Loucy (cell line): ENCODE results near the gene PLCL2.
"Not testable (repeated sequence)": the region's sequence is repeated elsewhere in the genome, so short reads cannot be mapped to it uniquely, and the experiment has no call there.

ENCODE experiments used
- H2AFZ ChIP-seq: fragments of 200-600 bp; sonication (generic); 2 replicates; pipeline ENCODE4 v1.6.0; 2016; ENCODE audit warnings: antibody characterized with exemption, mild to moderate bottlenecking, low read length, moderate library complexity
- H3F3A ChIP-seq: fragments of 200-600 bp; 2 replicates; pipeline ENCODE4 v1.6.0; 2016; ENCODE audit warnings: antibody characterized with exemption, low read depth, mild to moderate bottlenecking
- H3K27me3 ChIP-seq: fragments of 200-600 bp; sonication (generic); 2 replicates; pipeline ENCODE4 v1.6.1; 2014; ENCODE audit warnings: low read length, mild to moderate bottlenecking; ENCODE audit not compliant: insufficient read depth, poor library complexity, severe bottlenecking
- H3K36me3 ChIP-seq: fragments of 200-600 bp; sonication (generic); 2 replicates; pipeline ENCODE4 v1.6.1; 2016; ENCODE audit warnings: low read length; ENCODE audit not compliant: insufficient read depth
- H3K4me1 ChIP-seq: fragments of 200-600 bp; sonication (generic); 2 replicates; pipeline ENCODE4 v1.5.1; 2014; ENCODE audit warnings: low read length, mild to moderate bottlenecking; ENCODE audit not compliant: insufficient read depth, poor library complexity, severe bottlenecking
- H3K4me2 ChIP-seq: fragments of 200-600 bp; sonication (generic); 2 replicates; pipeline ENCODE4 v1.6.0; 2014; ENCODE audit warnings: antibody characterized with exemption, low read length, low read depth, mild to moderate bottlenecking; ENCODE audit not compliant: poor library complexity, severe bottlenecking
- H3K4me3 ChIP-seq: fragments of 200-600 bp; sonication (generic); 2 replicates; pipeline ENCODE4 v1.5.1; 2014; ENCODE audit warnings: low read length, mild to moderate bottlenecking, mixed read lengths; ENCODE audit not compliant: poor library complexity, severe bottlenecking
- H3K79me2 ChIP-seq: fragments of 200-600 bp; sonication (generic); 2 replicates; pipeline ENCODE4 v1.6.1; 2014; ENCODE audit warnings: low read length; ENCODE audit not compliant: insufficient read depth
- H3K9ac ChIP-seq: fragments of 200-600 bp; sonication (generic); 2 replicates; pipeline ENCODE4 v1.6.0; 2014; ENCODE audit warnings: mild to moderate bottlenecking, low read depth, low read length, moderate library complexity; ENCODE audit not compliant: poor library complexity, severe bottlenecking
- H3K9me2 ChIP-seq: fragments of 200-600 bp; sonication (generic); replicated peaks from 2 replicates; pipeline ENCODE4 v1.6.1; 2016; ENCODE audit warnings: low read depth, low read length, mixed read lengths
- H3K9me3 ChIP-seq: fragments of 200-600 bp; sonication (generic); 2 replicates; pipeline ENCODE4 v1.6.1; 2014; ENCODE audit warnings: mild to moderate bottlenecking, antibody characterized with exemption, low read length, low read depth; ENCODE audit not compliant: insufficient read depth
- H4K20me1 ChIP-seq: fragments of 200-600 bp; sonication (generic); 2 replicates; pipeline ENCODE4 v1.6.0; 2014; ENCODE audit warnings: antibody characterized with exemption, low read length, mild to moderate bottlenecking; ENCODE audit not compliant: insufficient read depth, poor library complexity, severe bottlenecking
- EZH2phosphoT487 ChIP-seq: fragments of 200-600 bp; IDR thresholded peaks from 2 replicates; pipeline ENCODE4 v1.6.1; 2018; ENCODE audit warnings: antibody characterized with exemption, mild to moderate bottlenecking, moderate library complexity, borderline replicate concordance
- TF ChIP-seq, protein P1 (sequence below): fragments of 200-600 bp; sonication (generic); conservative IDR thresholded peaks from 2 replicates; pipeline ENCODE4 v1.5.1; 2014; ENCODE audit warnings: mild to moderate bottlenecking, antibody characterized with exemption, low read length

Gene PLCL2

DNA sequence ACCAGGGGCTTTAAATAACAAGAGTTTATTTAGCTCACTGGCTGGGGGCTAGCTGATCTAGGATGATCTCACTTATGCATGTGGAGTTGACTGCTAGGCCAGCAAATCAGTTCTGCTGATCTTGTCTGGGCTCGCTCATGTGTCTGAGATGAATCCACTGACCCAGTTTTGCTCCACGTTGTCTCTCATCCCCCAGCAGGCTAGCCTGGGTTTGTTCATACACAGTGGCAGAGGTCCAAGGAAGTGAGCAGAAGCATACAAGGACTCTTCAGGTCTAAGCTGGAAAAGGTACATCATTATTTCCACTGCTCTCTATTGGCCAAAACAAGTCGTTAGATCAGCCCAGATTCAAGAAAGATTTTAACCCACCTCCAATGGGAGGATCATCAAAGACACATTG, 238.0 kb downstream of the PLCL2 start:
- H3K4me1 ChIP-seq: no peaks in the 10 kb centered on the region
- H3K79me2 ChIP-seq: no peaks in the 10 kb centered on the region
- no peaks in the 10 kb centered on the region for H3K27me3 ChIP-seq
- no peaks in the 10 kb centered on the region for H3K9me2 ChIP-seq
- no peak overlapping the region for H2AFZ ChIP-seq
- no peaks in the 10 kb centered on the region for H3K36me3 ChIP-seq
- no peaks in the 10 kb centered on the region for H4K20me1 ChIP-seq
- H3K4me3 ChIP-seq: no peak overlapping the region
- H3K9me3 ChIP-seq: no peaks in the 10 kb centered on the region
- no peak for TF ChIP-seq EZH2phosphoT487
- TF ChIP-seq, protein P1, sequence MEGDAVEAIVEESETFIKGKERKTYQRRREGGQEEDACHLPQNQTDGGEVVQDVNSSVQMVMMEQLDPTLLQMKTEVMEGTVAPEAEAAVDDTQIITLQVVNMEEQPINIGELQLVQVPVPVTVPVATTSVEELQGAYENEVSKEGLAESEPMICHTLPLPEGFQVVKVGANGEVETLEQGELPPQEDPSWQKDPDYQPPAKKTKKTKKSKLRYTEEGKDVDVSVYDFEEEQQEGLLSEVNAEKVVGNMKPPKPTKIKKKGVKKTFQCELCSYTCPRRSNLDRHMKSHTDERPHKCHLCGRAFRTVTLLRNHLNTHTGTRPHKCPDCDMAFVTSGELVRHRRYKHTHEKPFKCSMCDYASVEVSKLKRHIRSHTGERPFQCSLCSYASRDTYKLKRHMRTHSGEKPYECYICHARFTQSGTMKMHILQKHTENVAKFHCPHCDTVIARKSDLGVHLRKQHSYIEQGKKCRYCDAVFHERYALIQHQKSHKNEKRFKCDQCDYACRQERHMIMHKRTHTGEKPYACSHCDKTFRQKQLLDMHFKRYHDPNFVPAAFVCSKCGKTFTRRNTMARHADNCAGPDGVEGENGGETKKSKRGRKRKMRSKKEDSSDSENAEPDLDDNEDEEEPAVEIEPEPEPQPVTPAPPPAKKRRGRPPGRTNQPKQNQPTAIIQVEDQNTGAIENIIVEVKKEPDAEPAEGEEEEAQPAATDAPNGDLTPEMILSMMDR: no peak
- no peak overlapping the region for H3K9ac ChIP-seq
- H3K4me2 ChIP-seq: no peak overlapping the region
- H3F3A ChIP-seq: no peaks in the 10 kb centered on the region

DNA sequence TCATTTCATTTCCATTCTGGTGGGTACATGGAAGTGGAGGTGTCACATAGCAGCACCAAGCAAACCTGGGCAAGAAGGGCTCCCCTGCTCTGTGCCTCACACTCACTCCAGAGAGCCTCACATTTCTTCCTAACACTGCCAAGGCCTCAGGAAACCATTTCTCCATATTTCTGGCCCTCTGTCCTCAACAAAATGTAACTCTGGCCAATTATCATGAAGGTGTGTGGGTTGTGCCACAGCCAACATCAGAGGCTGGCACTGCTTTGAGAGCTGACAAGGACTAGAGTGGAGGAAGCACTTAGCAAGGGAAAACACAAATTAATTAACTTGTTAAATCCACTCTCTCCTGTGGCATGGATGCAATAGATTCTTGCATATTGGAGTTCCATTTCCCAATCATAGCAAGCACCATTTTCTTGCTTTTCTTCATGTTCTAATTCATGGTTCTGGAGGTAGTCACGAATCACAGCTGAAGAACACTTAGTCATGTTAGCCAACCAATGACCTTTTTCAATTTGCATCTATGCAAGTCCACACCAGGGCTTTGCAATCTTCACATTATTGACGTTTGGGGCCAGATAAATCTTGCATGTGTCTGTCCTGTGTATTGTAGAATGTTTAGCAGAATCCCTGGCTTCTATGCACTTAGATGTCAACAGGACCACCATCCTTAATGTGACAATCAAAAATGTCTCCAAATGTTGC, 241.1 kb downstream of the PLCL2 start:
- no peak overlapping the region for H2AFZ ChIP-seq
- H3K4me3 ChIP-seq: no peak overlapping the region
- no peaks in the 10 kb centered on the region for H3K79me2 ChIP-seq
- TF ChIP-seq, protein P1: no peak
- TF ChIP-seq EZH2phosphoT487: no peak
- H3K9me3 ChIP-seq: no peaks in the 10 kb centered on the region
- H3K4me2 ChIP-seq: no peak overlapping the region
- no peaks in the 10 kb centered on the region for H3K4me1 ChIP-seq
- H3F3A ChIP-seq: no peaks in the 10 kb centered on the region
- H4K20me1 ChIP-seq: no peaks in the 10 kb centered on the region
- no peaks in the 10 kb centered on the region for H3K27me3 ChIP-seq
- H3K9ac ChIP-seq: no peak overlapping the region
- no peaks in the 10 kb centered on the region for H3K36me3 ChIP-seq
- H3K9me2 ChIP-seq: no peaks in the 10 kb centered on the region

DNA sequence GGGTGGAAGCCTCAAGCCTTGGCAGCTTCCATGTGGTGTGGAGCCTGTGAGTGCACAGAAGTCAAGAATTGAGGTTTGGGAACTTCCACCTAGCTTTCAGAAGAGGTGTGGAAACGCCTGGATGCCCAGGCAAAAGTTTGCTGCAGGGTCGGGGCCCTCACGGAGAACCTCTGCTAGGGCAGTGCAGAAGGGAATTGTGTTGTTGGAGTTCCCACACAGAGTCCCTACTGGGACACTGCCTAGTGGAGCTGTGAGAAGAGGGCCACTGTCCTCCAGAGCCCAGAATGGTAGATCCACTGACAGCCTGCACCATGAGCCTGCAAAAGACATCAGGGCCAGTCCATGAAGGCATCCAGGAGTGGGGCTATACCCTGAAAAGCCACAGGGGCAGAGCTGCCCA, 243.9 kb downstream of the PLCL2 start:
- not testable (repeated sequence) for H3K36me3 ChIP-seq, H3K9ac ChIP-seq, H3F3A ChIP-seq, H4K20me1 ChIP-seq, H3K9me3 ChIP-seq, H3K4me3 ChIP-seq, H3K79me2 ChIP-seq, H3K4me2 ChIP-seq, H3K9me2 ChIP-seq, H3K27me3 ChIP-seq, H2AFZ ChIP-seq, H3K4me1 ChIP-seq

DNA sequence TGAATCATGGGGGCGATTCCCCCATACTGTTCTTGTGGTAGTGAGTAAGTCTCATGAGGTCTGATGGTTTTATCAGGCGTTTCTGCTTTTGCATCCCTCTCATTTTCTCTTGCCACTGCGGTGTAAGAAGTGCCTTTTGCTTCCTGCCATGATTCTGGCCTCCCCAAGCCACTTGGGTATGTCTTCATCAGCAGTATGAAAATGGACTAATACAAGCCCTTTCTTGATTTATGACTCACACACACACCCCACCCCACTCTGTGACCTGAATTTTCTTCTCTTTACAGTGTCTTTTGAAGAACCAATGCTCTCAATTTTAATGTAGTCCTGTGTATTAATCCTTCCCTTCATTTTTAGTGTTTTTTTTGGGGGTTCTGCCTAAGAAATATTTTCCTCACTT, 244.8 kb downstream of the PLCL2 start:
- Histone ChIP-seq H2AFZ (no peak overlapping the region), H3K4me2 (no peak overlapping the region), H3K36me3 (no peaks in the 10 kb centered on the region), H4K20me1 (no peaks in the 10 kb centered on the region), H3K9ac (no peak overlapping the region), H3K27me3 (no peaks in the 10 kb centered on the region), H3K4me3 (no peak overlapping the region), H3K79me2 (no peaks in the 10 kb centered on the region), H3F3A (no peaks in the 10 kb centered on the region), H3K9me2 (no peaks in the 10 kb centered on the region), H3K9me3 (no peaks in the 10 kb centered on the region), H3K4me1 (no peaks in the 10 kb centered on the region)
- TF ChIP-seq, protein P1: no peak
- no peak for TF ChIP-seq EZH2phosphoT487
